GM13977 (cell line): ENCODE measurements around the gene APOBEC3B.

Experiments used
- DNase-seq: peaks from one replicate; pipeline ENCODE4 v3.0.0; 2012; ENCODE audit warnings: low spot score
- CTCF ChIP-seq: IDR thresholded peaks from 2 replicates; pipeline ENCODE4 v1.5.1; 2012; ENCODE audit warnings: mild to moderate bottlenecking, control low read depth; ENCODE audit not compliant: insufficient read depth; ENCODE audit errors: extremely low read depth, missing control alignments
- in situ Hi-C: fragments of 300-500 bp; cut with MboI; formaldehyde crosslinking; loops from one replicate; pipeline ENCODE4 v1.12.0; 2022; ENCODE audit warnings: low sequenced_read_pairs, low pct_unique_long_range_greater_than_20kb, mixed read lengths, inconsistent platforms; ENCODE audit not compliant: unreplicated experiment

Gene APOBEC3B

GRCh38 chr22:38950527-38951295, 31.4 kb upstream of the APOBEC3B start:
- in situ Hi-C loops = no loop called here
- no peak for TF ChIP-seq CTCF
- DNase-seq = no peak

DNA sequence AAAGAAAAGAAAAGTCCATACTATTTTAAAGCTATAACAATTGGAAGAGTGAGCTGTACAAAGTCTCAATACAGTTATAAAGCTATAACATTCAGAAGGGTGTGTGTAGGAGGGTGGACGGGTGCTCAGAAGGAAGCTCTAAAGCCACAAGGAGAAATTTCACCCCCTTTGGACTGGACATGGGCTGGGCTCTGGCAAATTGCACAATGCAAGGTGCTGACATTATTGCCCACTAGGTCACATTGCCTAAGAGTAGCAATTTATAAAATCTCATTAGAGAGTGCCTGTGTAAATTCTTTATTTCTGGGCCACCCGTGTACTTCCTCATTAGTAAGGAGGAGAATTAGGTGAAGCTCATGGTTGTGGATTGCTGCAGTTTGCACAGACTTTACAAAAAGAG, 30.4 kb upstream of the APOBEC3B start:
- no peak for TF ChIP-seq CTCF
- in situ Hi-C loops = no loop called here
- DNase-seq = no peak

- no peak for DNase-seq
- in situ Hi-C loops = no loop called here
- no peak for TF ChIP-seq CTCF
Observed at GRCh38 chr22:38952281-38952993, 29.7 kb upstream of the APOBEC3B start.

- no peak for TF ChIP-seq CTCF
- DNase-seq = no peak
- in situ Hi-C loops = no loop called here
Observed at GRCh38 chr22:38953091-38953490, 29.1 kb upstream of the APOBEC3B start.

DNA sequence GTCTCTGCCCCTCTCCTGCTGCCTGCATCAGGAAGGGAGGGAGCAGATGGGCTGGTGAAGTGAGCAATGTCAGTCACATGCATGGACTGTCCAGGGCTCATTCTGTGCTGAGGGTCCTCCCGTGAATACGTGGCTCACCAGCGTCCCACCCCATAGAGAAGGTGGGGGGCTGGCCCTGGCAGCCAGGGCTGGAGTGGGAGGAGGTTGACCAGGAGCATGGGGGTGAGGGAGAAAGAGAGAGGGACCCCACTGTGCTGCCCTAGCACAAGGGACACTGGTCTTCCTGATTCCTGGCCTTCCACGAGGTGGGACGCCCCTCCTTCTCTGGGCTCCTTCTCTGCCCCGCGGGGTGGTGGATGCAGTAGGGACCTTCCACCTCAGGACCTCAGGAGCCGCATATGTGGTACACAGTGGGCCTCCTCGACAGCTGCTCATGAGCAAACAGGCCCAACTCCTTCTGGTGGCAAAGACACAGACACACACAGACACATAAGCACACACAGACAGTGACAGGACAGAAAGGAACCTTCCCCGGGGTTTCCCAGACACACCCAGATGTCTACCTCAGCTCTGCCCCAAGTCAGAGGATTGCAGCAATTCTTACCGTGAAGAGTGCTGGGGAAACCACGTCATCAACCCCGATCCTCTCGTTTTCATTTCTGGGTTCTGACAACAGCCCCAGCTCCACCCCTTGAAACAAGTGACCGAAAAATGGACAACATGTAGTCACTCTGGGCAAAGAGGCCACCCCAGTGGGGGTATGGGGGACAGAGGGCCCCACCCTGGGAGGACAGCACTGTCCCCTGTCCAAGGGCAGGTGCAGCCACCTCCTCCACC, 28.4 kb upstream of the APOBEC3B start:
- TF ChIP-seq CTCF = no peak
- DNase-seq = peak; percentile 94
- in situ Hi-C loops = no loop called here

DNA sequence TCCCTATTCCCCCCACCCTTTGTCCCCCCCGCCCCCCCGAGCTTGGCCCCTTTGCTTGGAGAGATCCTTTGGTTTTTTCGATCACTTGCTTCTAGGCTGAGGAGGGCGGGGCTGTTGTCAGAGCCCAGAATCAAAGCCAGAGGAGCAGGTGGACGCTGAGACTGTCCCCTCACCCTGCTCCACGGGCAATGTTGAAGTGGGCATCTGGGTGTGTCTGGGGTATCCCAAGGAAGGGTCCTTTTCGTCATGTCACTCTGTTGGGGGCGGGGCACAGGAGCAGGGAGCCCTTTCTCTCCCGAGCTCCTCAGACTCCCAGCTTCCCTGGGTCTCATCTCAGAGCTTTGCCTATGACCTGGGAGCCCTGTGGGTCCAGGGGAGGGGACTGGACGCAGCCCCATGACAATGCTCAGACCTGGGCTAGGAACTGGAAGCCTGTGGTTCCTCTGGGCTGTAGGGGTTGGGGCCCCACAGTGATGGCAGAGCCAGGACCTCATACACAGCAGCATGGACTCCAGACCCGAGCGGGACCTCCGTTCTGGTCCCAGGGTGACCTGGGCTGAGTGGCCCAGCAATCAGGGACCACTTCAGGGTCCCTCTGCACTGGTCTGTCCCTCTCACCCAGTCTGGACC, 27.6 kb upstream of the APOBEC3B start:
- in situ Hi-C loops = no loop called here
- no peak for TF ChIP-seq CTCF
- DNase-seq = no peak
